Activated naive CD4-positive, alpha-beta T cell treated with Interleukin-2 at 50 U/mL for 16 hours (primary cell): ENCODE results near the gene C14orf119.
A peak's percentile ranks its signal among the peaks of the same experiment; 100 is the strongest.

ENCODE experiments used
- DNase-seq: peaks from one replicate; pipeline ENCODE4 v3.0.0-alpha.2; 2020

C14orf119 gene

GRCh38 chr14:23062002-23062401, 33.3 kb upstream of the C14orf119 start:
- DNase-seq, result no peak

GRCh38 chr14:23063601-23064000, 31.7 kb upstream of the C14orf119 start:
- DNase-seq, result no peak

DNA sequence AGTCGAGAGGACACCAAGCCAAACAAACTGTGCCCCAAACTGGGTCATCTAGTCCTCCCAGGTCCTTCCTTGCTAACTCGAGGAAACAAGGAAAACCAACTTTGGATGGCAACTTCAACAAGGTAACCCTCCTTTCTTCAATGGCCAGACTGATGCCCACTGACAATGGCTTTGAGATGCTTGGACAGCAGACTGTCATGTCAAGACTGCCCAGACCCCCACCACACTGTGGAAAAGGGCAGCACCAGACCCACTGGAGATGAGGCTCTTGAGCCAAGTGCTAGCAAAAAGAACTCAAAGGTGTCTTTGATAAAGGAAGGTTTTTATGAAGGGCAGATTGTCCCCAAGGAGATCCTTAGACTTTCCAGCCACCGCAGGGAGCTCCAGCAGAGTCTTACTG, 28.9 kb upstream of the C14orf119 start:
- no peak for DNase-seq

- DNase-seq, result no peak
These were observed 28.2 kb upstream of the C14orf119 start for GRCh38 chr14:23066855-23067744.

GRCh38 chr14:23067847-23068788, 27.2 kb upstream of the C14orf119 start:
- no peak for DNase-seq

DNA sequence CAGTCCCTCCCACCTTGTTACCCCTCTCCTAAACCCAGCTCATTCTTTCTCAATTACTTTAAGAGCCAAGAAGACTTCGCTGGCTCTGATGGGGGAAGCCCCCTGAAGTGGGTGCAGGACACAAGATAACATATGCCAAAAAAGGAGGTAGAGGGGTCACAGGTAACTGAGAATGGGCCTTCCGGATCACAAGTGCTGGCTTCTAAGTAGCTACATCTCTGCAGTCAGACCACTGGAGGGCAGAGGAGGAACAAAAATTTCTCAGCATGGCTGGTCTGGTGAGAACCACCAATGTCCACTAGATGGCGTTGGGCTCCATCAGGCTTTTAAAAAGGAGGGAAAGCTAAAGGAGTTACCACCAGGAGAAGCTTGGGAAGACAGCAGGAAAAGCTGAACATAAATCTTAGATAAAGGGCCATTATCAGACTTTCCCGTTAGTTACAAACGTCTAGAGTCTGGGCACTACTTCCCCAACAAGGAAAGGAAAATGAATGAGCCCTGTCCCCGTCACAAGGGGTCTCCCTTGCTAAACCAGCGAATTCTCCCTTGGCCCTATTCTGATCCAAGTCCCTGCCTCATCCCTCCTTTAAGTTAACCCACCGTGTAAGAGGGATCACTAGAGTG, 26.4 kb upstream of the C14orf119 start:
- peak; percentile 74 for DNase-seq

- no peak for DNase-seq
These were observed 25.9 kb upstream of the C14orf119 start for GRCh38 chr14:23069413-23069806.

- no peak for DNase-seq
These were observed 24.8 kb upstream of the C14orf119 start for GRCh38 chr14:23070262-23071129.

DNA sequence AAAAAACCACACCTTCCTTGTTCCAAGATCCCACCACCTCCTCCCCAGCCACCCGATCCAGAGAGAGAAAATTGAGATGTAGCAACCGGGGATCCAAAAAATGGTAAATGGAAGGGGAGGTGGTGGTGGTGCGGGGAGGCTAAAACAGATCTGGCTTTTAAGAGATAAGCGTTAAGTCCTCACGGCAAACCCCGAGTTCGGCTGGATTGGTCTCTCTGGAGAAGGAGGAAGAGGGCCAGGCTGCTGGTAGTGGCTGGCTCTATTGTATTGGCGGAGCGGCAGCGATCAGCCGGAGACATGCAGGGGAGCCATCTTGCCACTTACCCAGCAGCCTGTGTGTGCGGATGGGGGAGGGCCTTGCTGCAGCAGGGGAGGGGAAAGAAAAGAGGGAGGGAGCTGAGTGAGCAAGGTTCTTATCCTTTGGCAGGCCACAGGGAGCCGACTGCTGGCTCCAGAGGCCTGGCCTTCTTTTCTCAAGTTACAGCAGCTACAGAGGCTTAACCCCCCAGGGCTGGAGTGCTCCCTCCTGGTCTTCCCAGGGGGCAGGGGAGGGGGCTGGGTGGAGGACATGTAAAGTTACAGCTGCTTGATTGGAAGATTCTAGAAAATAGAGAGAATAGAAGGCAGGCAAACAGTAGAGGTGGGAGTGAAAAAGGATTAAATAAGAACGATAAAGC, 23.9 kb upstream of the C14orf119 start:
- DNase-seq, result peak; percentile 82

GRCh38 chr14:23071921-23072539, 23.3 kb upstream of the C14orf119 start:
- DNase-seq, result no peak

DNA sequence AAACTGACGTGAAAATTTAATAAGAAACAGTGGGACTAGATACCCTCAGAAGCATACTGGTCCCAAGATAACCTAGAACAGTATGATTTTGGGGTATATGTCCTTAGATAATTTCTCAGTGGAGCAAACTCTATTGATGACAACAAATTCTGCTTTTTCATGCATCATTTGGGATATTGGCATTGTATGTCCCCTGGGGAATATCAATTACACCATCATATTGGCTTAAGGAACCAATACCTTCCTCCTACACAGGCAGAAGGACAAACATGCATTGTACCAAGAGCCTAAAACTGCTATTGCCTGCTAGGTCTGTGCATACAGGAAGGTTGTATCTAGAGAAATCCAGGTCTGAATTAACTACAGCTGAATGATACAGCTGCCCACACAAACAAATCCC, 20.4 kb upstream of the C14orf119 start:
- no peak for DNase-seq

- DNase-seq, result peak; percentile 19
These were observed 18.4 kb upstream of the C14orf119 start for GRCh38 chr14:23076785-23077408.

DNA sequence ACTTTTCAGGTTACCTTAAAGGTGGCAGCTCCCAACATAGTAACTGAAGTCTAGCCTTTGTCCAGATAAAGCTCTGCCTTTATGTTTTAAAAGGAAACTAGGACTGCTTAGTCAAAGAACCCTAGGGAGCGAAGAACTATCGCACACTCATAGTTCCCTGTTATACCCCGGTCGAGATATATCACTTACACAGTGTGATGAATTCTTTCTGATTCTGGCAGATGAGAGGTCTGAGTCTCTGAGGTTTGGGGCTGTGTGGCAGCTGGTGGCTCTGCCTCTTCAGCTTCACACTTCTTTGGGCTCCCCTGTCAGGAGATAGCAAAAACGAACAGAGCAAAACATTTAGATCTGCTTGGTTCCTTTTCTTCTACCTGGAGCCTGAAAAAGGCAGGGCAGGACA, 17.3 kb upstream of the C14orf119 start:
- no peak for DNase-seq

DNA sequence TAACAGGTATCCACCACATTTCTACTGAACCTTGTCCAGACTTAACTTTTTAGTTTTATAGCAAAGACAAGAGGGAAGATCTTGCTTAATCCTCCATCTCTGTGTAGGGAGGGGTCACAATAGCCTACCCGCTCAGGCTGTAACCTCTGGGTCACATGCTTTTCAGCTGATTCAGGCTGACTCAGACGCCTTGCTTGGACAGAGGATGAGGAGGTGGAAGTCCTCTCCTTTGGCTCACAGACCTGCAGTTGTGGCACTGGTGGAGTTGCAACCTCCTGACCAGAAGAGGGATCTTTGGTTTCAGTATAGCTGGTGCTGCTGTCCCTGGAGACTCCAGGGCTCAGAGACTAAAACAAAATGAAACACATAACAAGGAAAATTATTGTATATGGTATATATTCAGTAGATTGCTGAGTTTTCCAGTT, 16.6 kb upstream of the C14orf119 start:
- no peak for DNase-seq

GRCh38 chr14:23079716-23080115, 15.6 kb upstream of the C14orf119 start:
- no peak for DNase-seq

GRCh38 chr14:23080474-23080873, 14.8 kb upstream of the C14orf119 start:
- DNase-seq, result no peak

DNA sequence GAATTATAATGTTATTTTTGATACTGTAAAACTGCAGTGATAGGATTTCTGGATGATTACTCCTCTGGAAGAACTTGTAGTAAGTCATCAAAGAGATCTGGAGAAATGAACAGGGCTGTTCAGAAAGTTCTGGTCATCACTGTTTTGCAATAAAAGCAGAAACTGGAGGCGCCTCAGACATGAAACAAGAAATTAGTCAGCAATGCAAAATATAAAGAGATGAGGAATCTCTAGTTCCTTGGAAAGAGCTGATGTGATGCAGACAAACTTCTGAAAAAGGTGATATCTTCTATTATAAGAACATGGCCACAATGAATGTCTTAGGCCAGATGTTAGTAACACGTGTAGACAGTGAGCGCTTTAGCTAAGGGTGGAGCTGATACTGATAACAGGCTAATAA, 9.8 kb upstream of the C14orf119 start:
- DNase-seq, result no peak

- DNase-seq, result no peak
These were observed 8.7 kb upstream of the C14orf119 start for GRCh38 chr14:23086565-23086964.

GRCh38 chr14:23089498-23090253, 5.6 kb upstream of the C14orf119 start:
- no peak for DNase-seq

GRCh38 chr14:23090254-23090636, 5.1 kb upstream of the C14orf119 start:
- DNase-seq, result no peak
